ENCODE measurements around the gene STIL.

DNA sequence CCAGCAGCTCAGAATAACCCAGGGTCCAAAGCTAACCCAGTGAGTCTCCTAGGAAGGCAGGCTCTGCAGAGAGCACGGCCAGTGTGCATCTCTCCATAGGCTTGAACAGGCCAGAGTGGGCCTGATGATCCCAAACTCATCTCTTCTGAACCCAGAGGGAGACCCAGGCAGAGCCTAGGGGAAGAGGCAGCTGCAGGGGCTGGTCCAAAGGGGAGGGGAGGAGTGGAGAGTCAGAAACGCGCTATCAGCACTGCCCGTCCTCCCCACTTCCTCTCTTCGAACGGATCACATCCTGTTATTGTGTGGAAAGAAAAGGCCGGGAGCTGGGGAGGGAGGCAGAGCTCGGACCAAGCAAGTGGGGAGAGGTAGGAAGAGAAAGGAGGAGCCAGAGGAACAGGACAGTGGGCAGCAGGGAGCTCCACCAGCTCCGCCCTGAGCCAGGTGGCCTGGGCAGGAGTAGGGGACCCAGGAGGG is 102.1 kb downstream of the STIL start:
- TF ChIP-seq, protein P1, sequence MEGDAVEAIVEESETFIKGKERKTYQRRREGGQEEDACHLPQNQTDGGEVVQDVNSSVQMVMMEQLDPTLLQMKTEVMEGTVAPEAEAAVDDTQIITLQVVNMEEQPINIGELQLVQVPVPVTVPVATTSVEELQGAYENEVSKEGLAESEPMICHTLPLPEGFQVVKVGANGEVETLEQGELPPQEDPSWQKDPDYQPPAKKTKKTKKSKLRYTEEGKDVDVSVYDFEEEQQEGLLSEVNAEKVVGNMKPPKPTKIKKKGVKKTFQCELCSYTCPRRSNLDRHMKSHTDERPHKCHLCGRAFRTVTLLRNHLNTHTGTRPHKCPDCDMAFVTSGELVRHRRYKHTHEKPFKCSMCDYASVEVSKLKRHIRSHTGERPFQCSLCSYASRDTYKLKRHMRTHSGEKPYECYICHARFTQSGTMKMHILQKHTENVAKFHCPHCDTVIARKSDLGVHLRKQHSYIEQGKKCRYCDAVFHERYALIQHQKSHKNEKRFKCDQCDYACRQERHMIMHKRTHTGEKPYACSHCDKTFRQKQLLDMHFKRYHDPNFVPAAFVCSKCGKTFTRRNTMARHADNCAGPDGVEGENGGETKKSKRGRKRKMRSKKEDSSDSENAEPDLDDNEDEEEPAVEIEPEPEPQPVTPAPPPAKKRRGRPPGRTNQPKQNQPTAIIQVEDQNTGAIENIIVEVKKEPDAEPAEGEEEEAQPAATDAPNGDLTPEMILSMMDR (IDR thresholded peaks at IDR 0.05; ENCODE audit: low read depth, low read length), result no peak
- no peak for TF ChIP-seq POLR2A (IDR thresholded peaks at IDR 0.05; ENCODE audit: extremely low read depth, insufficient read length)
